Choroid plexus epithelial cell (primary cell): ENCODE data around the gene MAPKAPK2.

ENCODE experiments used
- DNase-seq: peaks from one replicate; pipeline ENCODE4 v3.0.0-alpha.2; 2010; ENCODE audit warnings: low read depth
- H3K4me3 ChIP-seq: 2 replicates; pipeline ENCODE4 v1.5.1; 2011; ENCODE audit warnings: low read depth, mild to moderate bottlenecking, control low read depth, low read length, moderate library complexity
- CTCF ChIP-seq: conservative IDR thresholded peaks from 2 replicates; pipeline ENCODE4 v1.5.1; 2011; ENCODE audit warnings: low read depth, mild to moderate bottlenecking, control low read depth, inconsistent platforms, low read length, moderate library complexity

MAPKAPK2 gene

DNA sequence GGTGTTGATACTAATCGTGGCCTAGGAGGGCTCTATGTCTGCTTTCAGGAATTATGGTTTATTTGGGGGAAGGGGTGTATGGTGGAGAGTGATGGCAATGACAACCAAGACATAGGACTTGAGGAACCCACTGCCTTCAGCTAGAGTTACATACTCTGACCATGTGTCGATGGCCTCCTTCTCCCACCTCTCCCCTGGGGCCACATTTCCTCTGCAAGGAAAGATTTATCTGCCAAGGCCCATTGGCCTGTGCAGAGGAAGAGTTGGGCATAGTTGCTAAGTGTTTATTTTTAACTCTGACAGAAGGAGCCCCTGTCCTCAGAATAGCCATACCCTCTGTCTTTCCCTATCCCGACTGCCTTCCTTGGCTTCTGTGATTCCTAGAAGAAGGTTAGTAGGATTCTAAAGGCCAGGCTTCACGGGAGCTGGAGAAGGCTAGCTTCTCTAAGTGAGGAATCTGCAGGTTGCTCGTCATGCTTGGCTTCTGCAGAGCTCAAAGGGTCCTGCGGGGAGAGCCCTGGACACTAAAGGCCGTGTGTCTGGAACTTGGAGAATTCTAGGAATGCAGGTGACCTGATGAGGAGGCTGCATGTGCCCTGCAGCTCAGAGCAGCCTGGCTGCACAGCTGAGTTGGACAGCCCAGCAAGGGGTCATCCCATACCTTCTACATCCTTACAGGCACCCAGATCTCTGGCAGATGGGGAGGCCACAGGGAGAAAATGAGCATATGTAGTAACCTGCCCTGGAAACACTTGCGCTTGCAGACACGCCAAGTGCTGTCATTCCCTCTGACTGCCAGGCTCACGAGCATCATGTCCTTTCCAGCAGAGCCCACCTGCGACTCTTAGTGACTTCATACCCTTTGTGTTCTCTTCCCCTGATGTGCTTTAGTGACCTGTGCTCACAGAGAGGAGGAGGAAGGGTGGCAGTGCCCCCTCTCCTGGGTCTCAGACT is 9.7 kb downstream of the MAPKAPK2 start:
- DNase-seq = no peak
- H3K4me3 ChIP-seq = no peak overlapping the region
- TF ChIP-seq CTCF = no peak

DNA sequence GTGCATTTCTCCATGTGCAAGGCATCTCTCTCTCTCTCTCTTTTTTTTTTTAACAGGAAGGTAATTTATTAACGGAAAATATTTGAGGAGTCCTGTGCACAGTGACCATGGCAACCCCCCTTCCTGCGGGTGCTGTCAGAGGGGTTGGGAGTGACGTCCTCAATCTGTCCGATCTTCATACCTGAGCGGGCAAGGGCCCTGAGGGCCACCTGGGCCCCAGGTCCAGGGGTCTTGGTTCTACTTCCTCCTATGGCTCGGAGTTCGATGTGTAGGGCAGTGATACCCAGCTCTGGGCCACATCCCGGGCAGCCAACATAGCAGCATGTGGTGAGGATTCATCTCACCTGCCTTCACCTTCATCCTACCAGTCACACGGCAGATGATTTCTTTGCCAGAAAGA is 11.0 kb downstream of the MAPKAPK2 start:
- no peak for TF ChIP-seq CTCF
- no peak for DNase-seq
- H3K4me3 ChIP-seq = no peak overlapping the region

DNA sequence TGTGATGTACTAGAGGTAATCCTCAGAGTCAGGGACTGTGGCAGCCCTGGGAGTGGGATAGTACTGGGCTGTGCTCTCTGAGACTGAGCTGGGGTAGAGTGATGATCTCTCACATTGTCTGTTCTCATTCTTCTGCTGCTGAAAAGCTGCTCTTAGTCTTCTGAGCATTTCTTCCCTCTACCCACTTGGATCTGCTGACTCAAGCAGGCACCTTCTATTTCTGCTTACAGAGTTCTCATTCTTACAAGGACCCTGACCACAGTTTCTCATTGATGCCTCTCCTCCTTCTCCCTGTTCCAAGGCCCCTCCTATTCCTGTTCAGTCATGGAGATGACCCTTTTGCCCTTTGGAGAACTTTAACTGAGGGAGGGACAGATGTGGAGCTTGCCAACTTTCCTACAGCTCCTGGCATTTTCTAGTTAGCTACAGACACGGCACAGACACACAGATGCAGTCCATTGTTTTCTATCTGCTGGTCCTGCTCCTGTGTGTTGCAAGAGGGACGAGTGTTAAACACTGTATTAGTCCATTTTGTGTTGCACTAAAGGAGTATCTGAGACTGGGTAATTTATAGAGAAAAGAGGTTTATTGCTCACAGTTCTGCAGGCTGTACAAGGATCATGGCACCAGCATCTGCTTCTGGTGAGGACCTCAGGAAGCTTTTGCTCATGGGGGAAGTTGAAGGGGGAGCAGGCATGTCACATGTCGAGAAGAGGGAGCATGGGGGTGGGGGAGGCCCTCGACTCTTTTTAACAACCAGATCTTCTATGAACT is 12.3 kb downstream of the MAPKAPK2 start:
- TF ChIP-seq CTCF = no peak
- no peak overlapping the region for H3K4me3 ChIP-seq
- no peak for DNase-seq

DNA sequence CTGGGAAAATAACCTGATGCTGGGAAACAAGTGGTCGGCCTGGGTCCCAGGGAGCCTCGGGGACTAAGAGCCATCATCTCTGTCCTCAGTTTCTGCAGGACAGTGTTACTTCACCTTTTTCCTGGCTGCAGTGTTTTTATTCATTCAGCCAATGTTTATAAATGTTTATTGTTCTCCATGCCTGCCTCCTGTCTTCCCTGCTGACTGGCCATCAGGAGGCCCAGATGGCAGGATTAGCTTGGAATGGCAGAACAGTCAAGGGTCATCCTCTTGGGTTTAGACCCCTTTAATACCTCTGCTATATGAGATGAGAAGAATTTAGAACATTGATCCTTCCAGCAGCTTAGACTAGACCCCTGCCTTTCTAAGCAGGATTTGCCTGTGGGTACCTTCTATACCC is 13.3 kb downstream of the MAPKAPK2 start:
- TF ChIP-seq CTCF = no peak
- H3K4me3 ChIP-seq = no peak overlapping the region
- no peak for DNase-seq

DNA sequence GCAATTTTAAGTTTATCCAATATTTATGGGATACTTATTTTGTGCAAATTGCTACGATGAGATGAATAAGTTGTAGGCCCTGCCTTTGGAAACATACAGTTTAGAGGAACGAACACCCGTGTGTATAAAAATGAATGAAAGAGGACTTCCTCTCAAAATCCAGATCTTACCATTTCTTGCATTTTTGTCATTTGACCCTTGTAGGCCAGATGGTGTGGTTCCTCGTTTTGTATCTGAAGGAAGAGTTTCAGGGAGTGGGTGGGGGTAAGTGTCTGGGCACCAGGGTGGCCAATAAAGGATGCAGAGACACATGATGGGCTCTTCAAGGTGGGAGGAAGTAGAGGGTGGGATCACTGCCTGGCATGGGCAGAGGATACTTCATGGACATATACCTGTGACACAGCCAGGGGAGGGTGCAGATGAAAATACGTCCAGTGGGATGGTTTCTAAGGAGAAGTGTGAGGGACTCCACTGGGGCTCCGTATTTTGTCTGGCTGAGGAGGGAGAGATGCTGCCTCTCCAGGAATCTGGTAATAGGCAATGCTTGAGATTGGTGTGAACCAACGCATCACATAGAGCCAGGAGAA is 14.4 kb downstream of the MAPKAPK2 start:
- DNase-seq = no peak
- TF ChIP-seq CTCF = no peak
- H3K4me3 ChIP-seq = no peak overlapping the region

GRCh38 chr1:206699626-206700025 is 14.9 kb downstream of the MAPKAPK2 start:
- no peak for TF ChIP-seq CTCF
- DNase-seq = peak; percentile 83
- H3K4me3 ChIP-seq = no peak overlapping the region
